ENCODE results near the gene MORC3.

DNA sequence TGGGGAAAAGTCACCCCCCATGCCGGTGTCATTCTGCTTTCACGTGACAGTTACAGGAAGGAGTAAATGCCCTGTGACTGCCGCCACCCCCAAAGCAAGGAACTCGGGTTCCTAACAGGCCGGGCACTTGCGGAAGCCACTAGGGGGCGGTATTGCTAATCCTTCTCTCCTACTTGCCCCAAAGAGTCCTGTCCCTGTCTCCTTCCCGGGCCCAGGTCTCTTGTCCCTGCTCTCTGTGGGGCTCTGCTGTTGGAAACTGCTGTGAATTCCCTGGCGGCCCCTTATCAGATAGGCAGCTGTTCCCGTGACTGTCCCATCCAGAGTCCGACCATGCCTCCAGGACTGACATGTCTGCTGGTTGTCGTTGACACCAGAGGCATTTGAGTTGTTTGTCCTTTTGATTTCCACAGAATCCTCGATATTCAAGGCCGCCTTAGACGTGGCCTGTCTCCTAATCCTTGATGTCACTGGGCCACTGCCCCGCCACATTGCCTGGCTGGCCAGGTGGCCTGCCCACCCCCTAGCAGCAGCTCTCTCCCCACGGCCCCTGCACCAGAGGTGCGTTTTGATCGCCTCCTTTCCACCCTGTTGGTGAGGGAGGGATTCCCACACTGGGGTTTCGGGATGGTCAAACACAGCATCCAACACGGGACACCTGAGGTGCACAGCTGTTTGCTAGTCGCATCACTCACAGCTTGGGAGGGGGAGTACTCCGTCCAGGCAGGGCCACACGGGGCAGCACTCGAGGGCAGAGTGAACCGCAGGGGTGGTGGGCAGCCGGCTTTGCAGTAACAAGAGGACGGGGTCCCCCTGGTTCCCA lies 102.5 kb downstream of the MORC3 start:
- peak; percentile 91 for TF ChIP-seq CTCF (IDR thresholded peaks at IDR 0.05; ENCODE audit: low read depth, low read length, poor library complexity, severe bottlenecking)
- no peak for TF ChIP-seq EZH2phosphoT487 (IDR thresholded peaks at IDR 0.05; ENCODE audit: borderline replicate concordance, low read length)
